ENCODE measurements around the gene TCF3. TPM values are rescaled to one million over a fixed set of nuclear protein-coding genes. Genes with fewer than 3 reads are reported as not detected.
"Not testable (repeated sequence)": the region's sequence is repeated elsewhere in the genome, so short reads cannot be mapped to it uniquely, and the experiment has no call there.

The TCF3 gene
- total RNA-seq, 1 donor from 2014 or later, result 56.0 TPM

GRCh38 chr19:1672769-1673644 lies 20.6 kb upstream of the TCF3 start:
- DNase-seq (ENCODE audit: low read depth in 2 of 2), result no peak

- DNase-seq (ENCODE audit: low read depth in 2 of 2), result peak in 1 of 2 donors; percentile 43
Observed at GRCh38 chr19:1672038-1672768, 19.8 kb upstream of the TCF3 start.

GRCh38 chr19:1671716-1672037 lies 19.3 kb upstream of the TCF3 start:
- DNase-seq (ENCODE audit: low read depth in 2 of 2), result no peak

GRCh38 chr19:1670747-1671146 lies 18.3 kb upstream of the TCF3 start:
- DNase-seq (ENCODE audit: low read depth in 2 of 2), result not testable (repeated sequence)

- no peak for DNase-seq (ENCODE audit: low read depth in 2 of 2)
Observed at GRCh38 chr19:1668486-1669270, 16.3 kb upstream of the TCF3 start.

- DNase-seq (ENCODE audit: low read depth in 2 of 2), result no peak
Observed at GRCh38 chr19:1668048-1668485, 15.7 kb upstream of the TCF3 start.

- no peak for DNase-seq (ENCODE audit: low read depth in 2 of 2)
Observed at GRCh38 chr19:1665565-1666047, 13.2 kb upstream of the TCF3 start.

- no peak for DNase-seq (ENCODE audit: low read depth in 2 of 2)
Observed at GRCh38 chr19:1663852-1664251, 11.4 kb upstream of the TCF3 start.

- DNase-seq (ENCODE audit: low read depth in 2 of 2), result not testable (repeated sequence)
Observed at GRCh38 chr19:1663227-1663626, 10.8 kb upstream of the TCF3 start.

GRCh38 chr19:1661995-1662394 lies 9.6 kb upstream of the TCF3 start:
- no peak for DNase-seq (ENCODE audit: low read depth in 2 of 2)

GRCh38 chr19:1659084-1659427 lies 6.6 kb upstream of the TCF3 start:
- DNase-seq (ENCODE audit: low read depth in 2 of 2), result no peak

- no peak for DNase-seq (ENCODE audit: low read depth in 2 of 2)
Observed at GRCh38 chr19:1658150-1659083, 6.0 kb upstream of the TCF3 start.

- no peak for DNase-seq (ENCODE audit: low read depth in 2 of 2)
Observed at GRCh38 chr19:1657746-1658145, 5.3 kb upstream of the TCF3 start.

- DNase-seq (ENCODE audit: low read depth in 2 of 2), result no peak
Observed at GRCh38 chr19:1656988-1657536, 4.6 kb upstream of the TCF3 start.

- DNase-seq (ENCODE audit: low read depth in 2 of 2), result no peak
Observed at GRCh38 chr19:1655987-1656608, 3.7 kb upstream of the TCF3 start.

GRCh38 chr19:1655131-1655981 lies 2.9 kb upstream of the TCF3 start:
- no peak for DNase-seq (ENCODE audit: low read depth in 2 of 2)

GRCh38 chr19:1654178-1654792 lies 1.9 kb upstream of the TCF3 start:
- no peak for DNase-seq (ENCODE audit: low read depth in 2 of 2)

GRCh38 chr19:1653300-1653628 lies 849 bp upstream of the TCF3 start:
- DNase-seq (ENCODE audit: low read depth in 2 of 2), result no peak
